Coronary artery (tissue), 2 donors: ENCODE measurements around the gene BTBD6.
"Not testable (repeated sequence)": the region's sequence is repeated elsewhere in the genome, so short reads cannot be mapped to it uniquely, and the experiment has no call there.

ENCODE experiments used
- DNase-seq: peaks from one replicate; pipeline ENCODE4 v3.0.0-alpha.2; 2017; ENCODE audit warnings: low spot score
- H3K27ac ChIP-seq, 2 donors: fragments of 200-600 bp; sonication (generic); one replicate each; pipeline ENCODE4 v1.5.1; 2016 to 2019
- H3K4me3 ChIP-seq: fragments of 200-600 bp; sonication (generic); 2 replicates; pipeline ENCODE4 v1.5.1; 2016; ENCODE audit warnings: mild to moderate bottlenecking, moderate library complexity
- CTCF ChIP-seq: fragments of 200-600 bp; sonication (generic); IDR thresholded peaks from one replicate; pipeline ENCODE4 v1.5.1; 2019; ENCODE audit warnings: antibody characterized with exemption

The BTBD6 gene

GRCh38 chr14:105283028-105283427, 34.7 kb downstream of the BTBD6 start:
- no peak for DNase-seq
- H3K27ac ChIP-seq, result no peak overlapping the region
- H3K4me3 ChIP-seq, result no peak overlapping the region
- TF ChIP-seq CTCF, result no peak

GRCh38 chr14:105283899-105284298, 35.6 kb downstream of the BTBD6 start:
- no peak for DNase-seq

GRCh38 chr14:105285174-105285573, 36.8 kb downstream of the BTBD6 start:
- DNase-seq, result no peak
- Histone ChIP-seq H3K4me3 (no peak overlapping the region), H3K27ac (no peak overlapping the region)
- TF ChIP-seq CTCF, result no peak

More at GRCh38 chr14:105283899-105284298, 35.6 kb downstream of the BTBD6 start:
- no peak overlapping the region for H3K27ac ChIP-seq
- TF ChIP-seq CTCF, result no peak
- no peak overlapping the region for H3K4me3 ChIP-seq

- Histone ChIP-seq H3K4me3 (no peak overlapping the region), H3K27ac (no peak overlapping the region)
- no peak for TF ChIP-seq CTCF
- no peak for DNase-seq
These were observed 38.4 kb downstream of the BTBD6 start for GRCh38 chr14:105286759-105287144.

- no peak for DNase-seq
- TF ChIP-seq CTCF, result no peak
- Histone ChIP-seq H3K4me3 (no peak overlapping the region), H3K27ac (no peak overlapping the region)
These were observed 39.1 kb downstream of the BTBD6 start for GRCh38 chr14:105287249-105288102.

GRCh38 chr14:105288936-105289335, 40.6 kb downstream of the BTBD6 start:
- H3K27ac ChIP-seq, H3K4me3 ChIP-seq, DNase-seq: not testable (repeated sequence)

- Histone ChIP-seq H3K27ac (no peak overlapping the region), H3K4me3 (no peak overlapping the region)
- TF ChIP-seq CTCF, result no peak
- no peak for DNase-seq
These were observed 42.5 kb downstream of the BTBD6 start for GRCh38 chr14:105290621-105291346.
